IPS-18c (cell line): ENCODE data around the gene FCHO1.
"Not testable (repeated sequence)": the region's sequence is repeated elsewhere in the genome, so short reads cannot be mapped to it uniquely, and the experiment has no call there.

ENCODE experiments used
- H3K4me3 ChIP-seq: 2 replicates; pipeline ENCODE4 v1.7.0; 2013; ENCODE audit warnings: low read depth, mild to moderate bottlenecking, low read length, moderate library complexity; ENCODE audit not compliant: insufficient read depth
- H3K9me3 ChIP-seq: one replicate; pipeline ENCODE4 v1.6.1; 2013; ENCODE audit warnings: mild to moderate bottlenecking, low read length, moderate library complexity; ENCODE audit not compliant: control insufficient read depth, insufficient read depth

FCHO1 gene

GRCh38 chr19:17777840-17778239 is 26.6 kb downstream of the FCHO1 start:
- not testable (repeated sequence) for H3K4me3 ChIP-seq, H3K9me3 ChIP-seq

DNA sequence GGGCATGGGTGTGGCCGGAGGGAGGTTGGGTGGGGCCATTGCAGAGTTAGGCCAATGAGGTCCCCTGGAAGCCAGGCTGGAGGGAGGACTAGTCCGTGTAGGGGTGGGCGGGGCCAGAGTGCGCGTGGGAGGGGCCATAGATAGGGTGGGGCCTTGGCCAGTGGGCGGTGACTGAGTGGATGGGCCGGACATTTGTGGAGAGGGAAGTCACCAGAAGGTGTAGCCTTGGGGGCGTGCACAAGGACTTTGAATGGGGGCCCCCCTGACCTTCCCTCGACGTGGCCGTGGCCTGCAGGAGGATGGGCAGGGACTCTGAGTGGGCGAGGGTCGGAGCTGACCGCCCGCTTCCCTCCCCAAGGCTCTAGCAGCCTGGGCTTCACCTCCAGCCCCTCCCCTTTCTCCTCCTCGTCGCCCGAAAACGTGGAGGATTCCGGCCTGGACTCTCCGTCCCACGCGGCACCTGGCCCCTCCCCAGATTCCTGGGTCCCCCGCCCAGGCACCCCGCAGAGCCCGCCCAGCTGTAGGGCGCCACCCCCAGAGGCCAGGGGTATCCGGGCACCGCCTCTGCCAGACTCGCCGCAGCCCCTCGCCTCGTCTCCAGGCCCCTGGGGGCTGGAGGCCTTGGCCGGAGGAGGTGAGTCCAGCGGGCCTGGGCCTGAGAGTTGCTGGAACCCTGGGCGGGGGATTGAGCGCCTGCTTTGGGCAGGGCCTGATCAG is 27.1 kb downstream of the FCHO1 start:
- Histone ChIP-seq H3K4me3 (peak overlapping the region; percentile 62), H3K9me3 (peaks cover 3% of the 10 kb centered on the region)

DNA sequence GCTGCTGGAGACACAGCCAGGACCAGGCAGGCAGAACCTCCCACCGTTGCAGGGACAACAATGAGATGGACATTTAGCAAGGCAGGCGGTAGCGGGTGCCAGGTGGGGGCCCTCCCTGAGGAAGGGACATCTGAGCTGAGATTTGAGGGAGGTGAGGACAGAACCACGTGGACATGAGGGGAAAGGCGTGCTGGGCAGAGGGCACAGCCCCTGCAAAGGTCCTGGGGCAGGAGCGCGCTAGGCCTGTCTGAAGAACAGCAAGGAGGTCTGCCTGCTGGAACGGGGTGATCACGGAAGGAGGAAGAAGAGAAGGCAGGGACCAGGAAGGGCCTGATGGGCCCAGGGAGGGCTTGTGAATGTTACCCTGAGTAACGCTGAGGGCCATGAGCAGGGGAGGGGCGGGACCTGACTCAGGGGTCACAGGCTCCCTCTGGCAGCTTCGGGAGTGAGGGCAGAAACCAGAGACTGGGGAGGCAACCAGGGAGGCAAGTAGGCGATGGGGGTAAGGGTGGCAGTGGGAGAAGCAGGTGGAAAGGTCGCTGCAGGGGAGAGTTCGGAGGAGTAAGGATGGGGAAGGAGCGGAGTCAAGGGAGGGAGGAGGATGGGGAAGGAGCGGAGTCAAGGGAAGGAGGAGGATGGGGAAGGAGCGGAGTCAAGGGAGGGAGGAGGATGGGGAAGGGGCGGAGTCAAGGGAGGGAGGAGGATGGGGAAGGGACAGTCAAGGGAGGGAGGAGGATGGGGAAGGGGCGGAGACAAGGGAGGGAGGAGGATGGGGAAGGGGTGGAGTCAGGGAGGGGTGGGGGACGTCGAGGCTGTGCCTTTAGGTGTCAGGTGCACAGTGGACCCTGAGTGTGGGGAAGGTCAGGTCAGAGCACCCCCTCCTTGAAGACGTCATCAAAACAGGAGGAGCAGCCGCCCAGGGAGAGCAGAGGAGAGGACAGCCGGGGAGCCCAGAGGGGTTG is 28.0 kb downstream of the FCHO1 start:
- Histone ChIP-seq H3K4me3 (peak overlapping the region; percentile 62), H3K9me3 (peaks cover 3% of the 10 kb centered on the region)

DNA sequence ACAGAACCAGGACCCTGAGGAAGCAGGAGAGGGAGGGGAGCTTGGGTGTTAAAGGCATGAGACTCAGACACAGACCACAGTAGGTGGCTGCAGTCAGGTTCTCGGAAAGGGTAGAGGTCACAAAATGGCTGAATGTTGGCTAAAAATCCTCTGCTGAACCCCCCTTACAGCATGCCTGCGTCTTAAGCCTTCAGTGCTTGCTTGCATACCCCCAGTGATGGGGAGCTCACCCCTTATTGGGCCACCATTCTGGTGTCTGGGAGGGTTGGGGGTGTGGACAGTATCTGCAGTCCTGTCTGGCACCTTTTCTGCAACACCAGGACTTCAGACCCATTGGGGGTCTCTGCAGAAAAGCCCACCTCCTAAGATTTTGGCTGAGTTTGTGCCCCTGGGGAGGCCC is 29.5 kb downstream of the FCHO1 start:
- Histone ChIP-seq H3K9me3 (peaks cover 3% of the 10 kb centered on the region), H3K4me3 (no peak overlapping the region)

DNA sequence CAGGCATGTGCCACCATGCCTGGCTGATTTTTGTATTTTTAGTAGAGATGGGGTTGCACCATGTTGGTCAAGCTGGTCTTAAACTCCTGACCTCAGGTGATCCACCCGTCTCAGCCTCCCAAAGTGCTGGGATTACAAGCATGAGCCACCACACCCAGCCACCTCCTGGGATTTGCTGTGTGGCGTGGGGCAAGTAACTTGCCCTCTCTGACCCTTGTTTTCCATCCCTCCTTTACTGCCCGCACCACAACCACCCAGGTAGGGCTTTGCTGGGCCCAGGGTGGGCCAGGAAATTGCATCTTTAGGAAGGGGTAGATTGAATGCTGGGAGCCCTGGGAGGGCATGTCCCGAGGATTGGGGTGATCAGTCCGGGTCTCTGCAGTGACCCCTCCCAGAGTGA is 32.4 kb downstream of the FCHO1 start:
- not testable (repeated sequence) for H3K9me3 ChIP-seq, H3K4me3 ChIP-seq

DNA sequence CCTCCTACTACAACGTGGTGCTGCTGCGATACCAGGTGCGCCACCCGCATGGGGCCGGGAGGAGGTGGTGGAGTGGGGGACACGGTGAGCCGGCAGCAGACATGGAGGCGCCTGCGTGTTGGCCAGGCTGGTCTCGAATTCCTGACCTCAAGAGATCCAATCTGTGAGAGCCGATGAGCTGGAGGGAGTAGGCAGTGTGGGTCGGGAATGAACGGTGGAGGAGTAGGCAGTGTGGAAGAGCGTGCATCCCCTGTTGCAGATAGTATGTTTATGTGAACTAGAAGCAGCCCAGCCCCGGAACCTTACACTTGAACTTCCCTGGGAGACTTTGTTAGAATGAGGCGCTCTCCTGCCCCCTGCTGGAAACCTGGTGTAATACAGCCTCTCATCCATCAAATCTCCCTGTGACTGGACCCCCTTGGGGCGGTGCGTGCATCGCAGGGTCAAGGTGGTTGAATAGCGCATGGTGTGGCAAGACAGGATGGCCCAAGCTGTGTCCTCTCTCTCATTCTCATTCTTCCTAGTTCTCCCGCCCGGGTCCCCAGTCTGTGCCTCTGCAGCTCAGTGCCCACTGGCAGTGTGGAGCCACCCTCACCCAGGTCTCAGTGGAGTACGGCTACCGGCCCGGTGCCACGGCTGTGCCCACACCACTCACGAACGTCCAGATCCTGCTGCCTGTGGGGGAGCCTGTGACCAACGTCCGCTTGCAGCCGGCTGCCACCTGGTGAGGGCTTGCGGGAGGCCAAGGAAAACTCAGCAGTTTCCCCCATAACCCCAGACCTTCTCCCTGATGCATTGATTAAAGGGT is 33.1 kb downstream of the FCHO1 start:
- H3K9me3 ChIP-seq, result no peaks in the 10 kb centered on the region
- no peak overlapping the region for H3K4me3 ChIP-seq

GRCh38 chr19:17787274-17787913 is 36.1 kb downstream of the FCHO1 start:
- Histone ChIP-seq H3K9me3 (no peaks in the 10 kb centered on the region), H3K4me3 (no peak overlapping the region)

GRCh38 chr19:17788632-17789031 is 37.4 kb downstream of the FCHO1 start:
- Histone ChIP-seq H3K4me3 (no peak overlapping the region), H3K9me3 (no peaks in the 10 kb centered on the region)

GRCh38 chr19:17790059-17790780 is 38.9 kb downstream of the FCHO1 start:
- H3K4me3 ChIP-seq, result no peak overlapping the region
- H3K9me3 ChIP-seq, result no peaks in the 10 kb centered on the region

DNA sequence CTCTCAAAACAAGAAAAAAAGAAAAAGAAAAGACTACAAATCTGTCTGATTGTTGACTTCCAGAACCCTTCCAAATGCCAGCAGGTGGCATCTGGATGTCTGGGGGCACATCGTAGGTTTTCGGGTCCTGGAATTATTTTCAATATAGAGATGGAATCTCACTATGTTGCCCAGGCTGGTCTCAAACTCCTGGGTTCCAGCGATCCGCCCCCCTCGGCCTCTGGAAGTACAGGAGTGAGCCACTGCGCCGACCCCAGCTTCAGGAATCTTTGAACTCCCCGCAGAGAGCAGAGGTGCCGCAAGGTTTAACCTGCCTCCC is 43.1 kb downstream of the FCHO1 start:
- Histone ChIP-seq H3K4me3 (peak overlapping the region; percentile 55; the same call in 1 of the 2 replicates), H3K9me3 (no peaks in the 10 kb centered on the region)

- Histone ChIP-seq H3K4me3 (peak within 1 kb of the TSS; percentile 55), H3K9me3 (no peaks in the 10 kb centered on the region)
Measured at GRCh38 chr19:17794731-17795494, 43.6 kb downstream of the FCHO1 start, which contains the start of gene B3GNT3. TSS of gene B3GNT3 (plus strand) at chr19:17795138. CDS start at chr19:17807808, 12,670 bp downstream.

DNA sequence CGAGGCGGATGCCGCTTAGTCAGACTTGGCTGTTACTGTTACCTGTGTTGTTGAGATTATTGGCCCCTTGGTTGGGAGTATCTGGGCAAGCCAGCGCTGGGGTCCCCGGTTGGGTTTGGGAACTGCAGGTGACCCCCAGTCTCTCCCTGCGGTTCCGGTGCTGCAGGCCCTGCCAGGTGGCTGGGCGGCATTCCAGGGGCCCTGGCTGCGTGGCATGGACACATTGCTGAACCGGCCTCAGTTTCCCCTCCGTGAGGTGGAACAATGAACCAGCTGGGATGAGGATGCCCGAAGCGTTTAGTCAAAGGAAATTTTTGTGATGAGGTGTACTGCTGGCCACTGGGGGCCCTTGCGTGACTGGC is 44.2 kb downstream of the FCHO1 start:
- H3K9me3 ChIP-seq, result no peaks in the 10 kb centered on the region
- H3K4me3 ChIP-seq, result peak overlapping the region; percentile 55

DNA sequence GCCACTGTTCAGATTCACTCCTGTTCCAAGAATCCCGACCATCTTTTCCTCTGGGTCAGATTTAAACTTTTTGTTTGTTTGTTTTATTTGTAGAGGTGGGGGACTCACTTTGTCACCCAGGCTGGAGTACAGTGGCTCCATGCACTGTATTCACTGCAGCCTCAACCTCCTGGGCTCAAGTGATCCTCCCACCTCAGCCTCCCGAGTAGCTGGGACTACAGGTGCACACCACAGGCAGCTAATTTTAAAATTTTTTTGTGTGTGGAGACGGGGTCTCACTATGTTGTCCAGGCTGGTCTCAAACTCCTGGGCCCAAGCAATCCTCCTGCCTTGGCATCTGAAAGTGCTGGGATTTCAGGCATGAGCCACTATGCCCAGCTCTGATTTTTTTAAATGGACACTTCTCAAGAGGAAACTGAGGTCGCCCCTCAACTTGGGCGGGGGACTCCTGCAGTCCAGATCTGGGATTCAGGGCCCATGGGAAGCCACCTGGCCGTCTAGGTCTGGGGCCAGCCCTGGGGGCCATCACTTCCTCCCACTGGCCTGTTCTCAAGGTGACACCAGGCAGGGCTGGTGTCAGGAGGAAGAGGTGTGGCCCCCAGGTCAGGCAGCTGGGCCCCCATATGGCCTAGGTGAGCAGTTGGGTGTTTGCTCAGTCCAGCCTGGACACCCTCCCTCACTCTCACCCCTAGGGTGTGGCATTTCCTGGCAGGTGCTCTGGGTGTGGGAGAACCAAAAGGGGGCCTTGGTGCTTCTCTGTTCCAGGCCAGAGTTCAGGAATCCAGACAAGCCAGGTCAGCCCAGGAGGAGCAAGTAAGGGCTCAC is 44.9 kb downstream of the FCHO1 start:
- no peak overlapping the region for H3K4me3 ChIP-seq

GRCh38 chr19:17796838-17797423 is 45.7 kb downstream of the FCHO1 start:
- no peaks in the 10 kb centered on the region for H3K9me3 ChIP-seq
- no peak overlapping the region for H3K4me3 ChIP-seq

More for the DNA sequence above, 44.9 kb downstream of the FCHO1 start:
- H3K9me3 ChIP-seq, result no peaks in the 10 kb centered on the region
